SKM-1 (cell line): Measurements from ENCODE around the gene ZG16.
"Not testable (repeated sequence)": the region's sequence is repeated elsewhere in the genome, so short reads cannot be mapped to it uniquely, and the experiment has no call there.

Experiments
- DNase-seq: peaks from one replicate; lab custom pipeline; 2025; ENCODE audit not compliant: unreplicated experiment; lab: John Stamatoyannopoulos, UW

ZG16 gene

DNA sequence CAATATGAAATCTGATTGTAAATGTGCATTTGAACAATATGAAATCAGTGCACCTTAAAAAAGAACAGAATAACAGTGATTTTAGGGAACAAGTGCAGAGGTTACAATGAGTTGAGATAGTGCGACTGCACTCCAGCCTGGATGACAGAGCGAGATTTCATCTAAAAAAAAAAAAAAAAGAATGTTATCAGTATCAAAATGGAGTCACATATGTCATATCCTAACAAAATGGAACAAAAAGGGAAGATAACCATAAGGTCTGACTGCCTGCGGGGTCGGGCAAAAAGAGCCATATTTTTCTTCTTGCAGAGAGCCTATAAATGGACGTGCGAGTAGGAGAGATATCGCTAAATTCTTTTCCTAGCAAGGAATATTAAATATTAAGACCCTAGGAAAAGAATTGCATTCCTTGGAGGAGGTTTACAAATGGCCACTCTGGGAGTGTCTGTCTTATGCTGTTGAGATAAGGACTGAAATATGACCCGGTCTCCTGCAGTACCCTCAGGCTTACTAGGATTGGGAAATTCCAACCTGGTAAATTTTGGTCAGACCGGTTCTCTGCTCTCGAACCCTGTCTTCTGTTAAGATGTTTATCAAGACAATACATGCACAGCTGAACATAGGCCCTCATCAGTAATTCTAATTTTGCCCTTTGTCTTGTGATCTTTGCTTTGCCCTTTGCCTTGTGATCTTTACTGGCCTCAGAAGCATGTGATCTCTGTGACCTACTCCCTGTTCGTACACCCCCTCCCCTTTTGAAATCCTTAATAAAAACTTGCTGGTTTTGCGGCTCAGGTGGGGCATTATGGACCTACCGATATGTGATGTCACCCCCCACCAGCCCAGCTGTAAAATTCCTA is 5.3 kb downstream of the ZG16 start:
- DNase-seq: not testable (repeated sequence)

DNA sequence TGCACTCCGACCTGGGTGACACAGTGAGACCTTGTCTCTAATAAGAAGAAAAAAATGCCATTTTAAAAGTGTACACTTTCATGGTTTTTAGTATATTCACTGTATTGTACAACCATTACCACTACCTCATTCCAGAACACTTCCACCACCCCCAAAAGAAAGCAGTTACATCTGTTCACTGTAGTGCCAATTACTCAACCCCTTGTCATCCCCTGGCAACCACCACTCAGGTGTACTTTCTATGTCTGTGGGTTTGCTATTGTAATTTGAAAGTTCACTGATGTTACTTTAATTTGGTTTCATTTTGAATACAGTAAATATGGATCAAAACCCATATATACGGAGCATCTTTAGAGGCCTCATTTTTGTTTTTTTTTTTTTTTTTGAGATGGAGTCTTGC is 6.1 kb downstream of the ZG16 start:
- DNase-seq: no peak

DNA sequence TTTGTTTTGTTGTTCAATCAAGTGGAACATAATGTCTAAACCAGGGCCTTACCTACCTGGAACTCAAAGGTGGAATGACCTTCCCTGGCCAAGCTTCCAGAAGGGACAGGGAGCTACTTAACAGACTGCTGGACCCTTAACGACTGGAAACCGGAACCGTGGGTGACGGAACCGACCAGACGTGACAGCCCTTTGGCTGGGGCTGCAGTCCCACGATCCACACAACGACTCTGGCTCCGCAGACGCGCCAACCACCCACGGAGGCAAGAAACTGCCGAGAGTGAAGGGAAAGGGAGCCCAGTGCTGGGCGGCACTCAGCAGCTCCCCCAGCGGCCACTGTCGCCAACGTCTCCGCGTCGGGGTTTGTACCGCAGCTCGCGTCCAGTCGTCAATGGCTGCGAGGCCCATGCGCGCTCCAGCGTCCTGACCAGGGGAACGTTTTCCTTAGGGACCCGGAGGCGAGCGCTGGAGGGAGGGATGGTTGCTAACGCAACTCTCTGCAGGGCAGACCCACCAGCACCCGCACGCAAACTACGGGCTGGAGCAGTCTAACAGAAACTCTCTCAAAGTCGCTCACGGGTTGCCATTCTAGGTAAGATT is 6.9 kb downstream of the ZG16 start:
- DNase-seq: no peak

DNA sequence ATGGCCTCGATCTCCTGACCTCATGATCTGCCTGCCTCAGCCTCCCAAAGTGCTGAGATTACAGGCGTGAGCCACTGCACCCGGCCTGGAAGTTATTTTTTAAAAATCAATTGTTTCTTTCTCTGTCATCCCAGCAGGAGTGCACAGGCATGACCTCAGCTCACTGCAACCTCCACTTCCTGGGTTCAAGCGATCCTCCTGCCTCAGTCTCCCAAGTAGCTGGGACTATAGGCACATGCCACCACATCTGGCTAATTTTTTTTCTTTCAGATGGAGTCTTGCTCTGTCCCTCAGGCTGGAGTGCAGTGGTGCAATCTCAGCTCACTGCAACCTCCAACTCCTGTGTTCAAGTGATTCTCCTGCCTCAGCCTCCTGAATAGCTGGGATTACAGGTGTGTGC is 9.1 kb downstream of the ZG16 start:
- DNase-seq: not testable (repeated sequence)

DNA sequence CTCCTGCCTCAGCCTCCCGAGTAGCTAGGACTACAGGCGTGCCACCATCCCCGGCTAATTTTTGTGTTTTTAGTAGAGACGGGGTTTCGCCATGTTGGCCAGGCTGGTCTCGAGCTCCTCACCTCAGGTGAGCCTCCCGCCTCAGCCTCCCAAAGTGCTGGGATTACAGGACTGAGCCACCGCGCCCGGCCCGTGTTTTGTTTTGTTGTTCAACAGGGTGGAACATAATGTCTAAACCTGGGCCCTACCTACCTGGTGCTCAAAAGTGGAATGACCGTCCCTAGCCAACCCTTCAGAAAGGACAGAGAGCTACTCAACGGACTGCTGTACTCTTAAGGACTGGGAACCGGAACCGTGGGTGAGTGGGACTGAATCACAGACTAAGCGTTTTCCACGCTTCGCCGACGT is 11.7 kb downstream of the ZG16 start:
- no peak for DNase-seq

DNA sequence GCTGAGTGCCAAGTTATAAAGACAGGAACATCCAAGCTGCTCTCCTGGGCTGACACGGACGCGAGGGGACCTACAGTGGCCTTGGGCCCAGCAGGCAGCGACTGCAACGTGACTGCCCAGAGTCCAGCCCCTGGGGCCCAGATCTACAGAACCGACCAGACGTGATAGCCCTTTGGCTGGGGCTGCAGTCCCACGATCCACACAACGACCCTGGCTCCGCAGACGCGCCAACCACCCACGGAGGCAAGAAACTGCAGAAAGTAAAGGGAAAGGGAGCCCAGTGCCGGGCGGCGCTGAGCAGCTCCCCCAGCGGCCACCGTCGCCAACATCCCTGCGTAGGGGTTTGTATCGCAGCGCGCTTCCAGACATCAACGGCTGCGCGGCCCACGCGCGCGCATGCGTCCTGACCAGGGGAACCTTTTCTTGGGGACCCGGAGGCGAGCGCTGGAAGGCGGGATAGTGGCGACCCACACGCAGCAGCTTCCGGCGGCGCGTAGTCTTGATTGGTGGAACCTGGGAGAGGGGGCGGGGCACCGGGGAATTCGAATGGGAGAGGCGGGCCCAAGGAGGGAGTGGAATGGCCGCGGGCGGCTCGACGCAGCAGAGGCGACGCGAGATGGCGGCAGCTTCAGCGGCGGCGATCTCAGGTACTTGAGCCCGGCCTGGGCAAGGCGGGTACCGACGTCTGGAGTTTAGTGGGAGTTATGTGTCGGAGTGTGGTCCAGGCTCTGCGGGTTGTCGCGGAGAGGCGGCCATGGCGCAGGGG is 12.3 kb downstream of the ZG16 start, which contains the start of gene KIF22:
Gene KIF22, plus strand, starts transcription at position 569 of the 766 bp plus-strand sequence. Its CDS starts 9 bp downstream, at position 578.
- DNase-seq: peak; percentile 97

DNA sequence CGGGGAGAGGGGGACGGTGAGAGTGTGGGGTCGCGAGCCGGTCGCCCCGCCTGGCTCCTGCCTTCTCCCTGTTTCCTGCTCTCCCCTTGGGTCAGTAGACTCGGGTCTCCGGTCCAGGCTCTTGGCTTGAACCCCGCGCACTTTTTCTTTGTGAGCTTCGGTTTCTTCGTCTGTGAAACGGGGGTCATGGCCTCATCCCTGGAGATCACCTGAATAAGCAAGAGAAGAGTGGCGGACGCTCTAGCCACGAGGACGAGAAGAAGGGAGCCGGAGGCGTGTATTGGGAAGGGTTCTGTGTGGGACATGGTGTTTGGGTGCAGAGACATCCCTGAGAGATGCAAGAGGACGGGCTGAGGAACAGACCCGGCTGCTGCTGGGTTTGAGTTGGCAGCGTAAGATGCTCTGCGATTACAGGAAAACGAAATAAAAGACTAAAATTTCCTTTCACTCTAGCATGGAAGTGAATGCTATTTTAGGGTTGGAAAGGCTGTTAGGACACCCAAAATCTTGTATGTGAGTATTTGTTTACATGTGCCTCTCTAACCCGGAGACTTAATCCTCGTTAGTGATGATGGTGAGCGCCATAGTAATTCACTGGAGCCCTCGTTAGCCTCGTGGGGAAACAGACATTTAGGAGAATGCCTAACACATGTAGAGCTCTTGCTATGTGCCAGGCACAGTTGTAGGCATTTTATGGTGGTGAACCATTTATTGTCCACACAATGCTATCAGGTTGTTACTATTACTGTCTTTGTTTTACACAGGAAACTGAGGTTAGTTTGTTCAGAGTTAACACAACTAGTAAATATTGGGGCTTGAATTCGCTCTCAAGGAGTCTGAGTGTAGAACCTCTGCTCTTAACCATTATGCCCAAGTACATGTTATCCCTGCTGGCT is 13.1 kb downstream of the ZG16 start:
- no peak for DNase-seq

DNA sequence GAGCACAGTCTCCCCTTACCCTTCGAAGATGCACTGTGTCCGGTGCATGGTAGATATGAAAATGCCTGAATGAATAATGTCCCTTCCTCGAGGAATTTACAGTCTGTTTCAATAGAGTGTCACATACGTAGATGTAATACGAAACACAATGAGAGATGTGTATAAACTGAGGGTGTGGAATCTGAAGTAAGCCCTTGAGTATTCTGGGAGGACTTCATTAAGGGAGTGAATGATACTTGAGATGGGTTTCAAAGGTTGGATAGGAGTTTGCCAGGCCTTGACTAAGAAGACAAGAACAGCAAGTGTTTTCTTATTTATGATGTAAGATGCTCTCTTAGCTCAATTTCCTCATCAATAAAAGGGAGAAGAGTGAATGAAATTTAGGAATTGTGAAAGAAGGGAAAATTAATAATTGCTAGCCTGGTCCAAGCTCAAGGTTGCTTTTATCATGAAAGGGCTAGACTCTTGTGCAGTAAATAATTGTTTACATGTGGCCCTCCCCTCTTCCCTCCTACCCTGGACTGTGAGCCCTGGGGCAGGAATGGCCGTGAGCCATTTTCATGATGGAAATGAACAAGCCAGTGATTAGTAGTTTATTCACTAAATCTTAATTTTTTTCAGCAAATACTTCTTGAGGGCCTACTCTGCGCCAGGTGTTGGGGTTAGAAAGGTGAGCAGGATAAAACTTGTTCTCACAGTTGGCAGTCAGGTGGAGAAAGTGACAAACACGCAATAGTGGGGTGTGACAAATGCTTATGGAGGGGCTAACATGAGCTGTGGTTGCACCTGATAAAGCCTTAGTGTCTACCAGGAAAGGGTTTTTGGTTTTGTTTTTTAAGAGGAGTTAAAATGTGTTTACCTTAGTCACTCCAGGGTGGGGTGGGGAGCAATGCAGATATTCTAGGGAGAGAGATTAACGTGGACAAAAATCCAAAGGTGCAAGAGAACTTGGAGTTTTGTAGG is 14.1 kb downstream of the ZG16 start:
- no peak for DNase-seq

DNA sequence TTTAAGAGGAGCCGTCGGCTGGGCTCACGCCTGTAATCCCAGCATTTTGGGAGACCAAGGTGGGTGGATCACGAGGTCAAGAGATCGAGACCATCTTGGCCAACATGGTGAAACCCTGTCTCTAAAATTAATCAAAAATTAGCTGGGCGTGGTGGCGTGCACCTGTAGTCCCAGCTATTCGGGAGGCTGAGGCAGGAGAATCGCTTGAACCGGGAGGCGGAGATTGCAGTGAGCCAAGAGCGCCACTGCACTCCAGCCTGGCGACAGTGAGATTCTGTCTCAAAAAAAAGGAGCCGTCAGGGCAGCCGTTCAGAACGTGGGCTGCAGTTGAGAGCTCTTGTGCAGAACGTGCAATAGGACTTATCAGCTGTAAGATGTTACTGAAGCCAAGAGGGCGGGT is 15.1 kb downstream of the ZG16 start:
- DNase-seq: not testable (repeated sequence)

DNA sequence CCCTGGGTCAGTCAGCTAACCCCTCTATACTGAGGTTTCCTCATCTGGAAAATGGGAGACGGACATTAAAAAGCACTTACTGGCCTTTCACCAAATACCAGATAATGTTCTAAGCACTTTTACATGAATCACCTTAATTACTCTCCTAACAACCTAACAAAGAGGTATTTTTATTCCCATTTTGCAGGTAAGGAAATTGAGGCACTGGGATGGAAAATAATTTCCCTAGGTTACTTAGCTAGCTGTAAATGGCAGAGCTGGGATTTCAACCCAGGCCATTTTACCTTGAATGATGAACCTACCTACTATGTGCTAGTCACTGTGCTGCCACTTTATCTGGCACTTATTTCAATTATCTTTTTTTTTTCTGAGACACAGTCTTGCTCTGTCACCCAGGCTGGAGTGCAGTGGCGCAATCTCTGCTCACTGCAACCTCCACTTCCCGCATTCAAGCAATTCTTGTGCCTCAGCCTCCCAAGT is 16.2 kb downstream of the ZG16 start:
- no peak for DNase-seq

DNA sequence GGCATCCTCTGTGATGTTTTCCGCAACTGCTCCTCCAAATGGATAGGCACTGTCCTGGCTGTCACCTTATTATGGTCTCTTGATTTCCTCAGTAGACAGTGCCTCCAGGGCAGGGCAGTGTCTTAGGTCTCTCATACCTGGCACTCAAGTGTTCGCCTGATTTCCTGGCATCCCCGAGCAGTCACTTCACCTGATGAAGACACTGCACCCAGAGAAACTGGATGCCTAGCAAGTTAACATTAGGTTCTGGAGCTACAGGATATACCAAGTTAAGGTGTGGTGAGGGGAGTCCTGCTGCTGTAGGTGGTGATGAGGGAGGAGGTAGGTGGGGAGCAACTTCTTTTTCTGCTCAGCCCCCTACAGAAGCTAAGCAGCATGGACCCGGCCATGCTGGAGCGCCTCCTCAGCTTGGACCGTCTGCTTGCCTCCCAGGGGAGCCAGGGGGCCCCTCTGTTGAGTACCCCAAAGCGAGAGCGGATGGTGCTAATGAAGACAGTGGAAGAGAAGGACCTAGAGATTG is 24.4 kb downstream of the ZG16 start:
- DNase-seq: no peak

DNA sequence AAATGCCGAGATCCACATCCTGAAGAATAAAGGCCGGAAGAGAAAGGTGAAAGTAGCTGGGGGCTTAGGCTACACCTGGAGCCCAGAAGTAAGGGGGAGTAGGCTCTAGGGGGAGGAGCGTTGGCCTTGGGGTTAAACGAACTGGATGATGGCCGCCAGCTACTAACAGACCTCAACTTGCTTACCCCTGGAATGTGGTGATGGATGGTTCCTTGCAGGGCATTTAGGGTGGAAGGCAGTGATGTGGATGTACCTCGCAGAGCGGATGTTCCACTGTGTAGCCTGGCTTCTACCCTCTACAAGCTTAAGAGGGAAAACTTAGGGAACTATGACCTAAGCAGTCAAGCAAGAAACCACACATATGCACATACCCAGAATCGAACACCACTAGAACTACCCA is 26.0 kb downstream of the ZG16 start:
- DNase-seq: no peak

DNA sequence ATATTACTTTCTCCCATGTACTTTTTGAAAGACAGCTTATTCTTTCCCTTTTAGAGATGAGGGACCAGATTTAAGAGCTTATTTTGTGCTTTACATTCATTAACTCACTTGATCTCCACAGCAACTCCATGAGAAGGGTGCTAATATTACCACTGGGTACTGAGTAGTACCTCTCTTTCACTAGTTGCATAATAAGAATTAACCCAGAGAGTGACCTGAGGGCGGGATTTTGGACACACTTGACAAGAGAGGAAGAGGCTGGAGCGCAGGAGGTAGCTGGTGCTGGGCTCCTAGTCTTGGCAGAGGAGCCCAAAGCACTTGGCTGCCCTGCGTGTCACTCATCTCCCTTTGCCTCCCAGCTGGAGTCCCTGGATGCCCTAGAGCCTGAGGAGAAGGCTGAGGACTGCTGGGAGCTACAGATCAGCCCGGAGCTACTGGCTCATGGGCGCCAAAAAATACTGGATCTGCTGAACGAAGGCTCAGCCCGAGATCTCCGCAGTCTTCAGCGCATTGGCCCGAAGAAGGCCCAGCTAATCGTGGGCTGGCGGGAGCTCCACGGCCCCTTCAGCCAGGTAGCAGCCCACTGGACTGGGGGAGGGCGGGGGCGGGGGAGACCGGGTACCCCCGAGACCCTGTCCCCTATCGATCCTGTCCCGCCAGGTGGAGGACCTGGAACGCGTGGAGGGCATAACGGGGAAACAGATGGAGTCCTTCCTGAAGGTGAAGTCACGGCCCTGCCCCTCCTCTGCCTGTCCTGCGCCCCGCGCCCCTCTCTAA is 26.6 kb downstream of the ZG16 start:
- peak; percentile 49 for DNase-seq

DNA sequence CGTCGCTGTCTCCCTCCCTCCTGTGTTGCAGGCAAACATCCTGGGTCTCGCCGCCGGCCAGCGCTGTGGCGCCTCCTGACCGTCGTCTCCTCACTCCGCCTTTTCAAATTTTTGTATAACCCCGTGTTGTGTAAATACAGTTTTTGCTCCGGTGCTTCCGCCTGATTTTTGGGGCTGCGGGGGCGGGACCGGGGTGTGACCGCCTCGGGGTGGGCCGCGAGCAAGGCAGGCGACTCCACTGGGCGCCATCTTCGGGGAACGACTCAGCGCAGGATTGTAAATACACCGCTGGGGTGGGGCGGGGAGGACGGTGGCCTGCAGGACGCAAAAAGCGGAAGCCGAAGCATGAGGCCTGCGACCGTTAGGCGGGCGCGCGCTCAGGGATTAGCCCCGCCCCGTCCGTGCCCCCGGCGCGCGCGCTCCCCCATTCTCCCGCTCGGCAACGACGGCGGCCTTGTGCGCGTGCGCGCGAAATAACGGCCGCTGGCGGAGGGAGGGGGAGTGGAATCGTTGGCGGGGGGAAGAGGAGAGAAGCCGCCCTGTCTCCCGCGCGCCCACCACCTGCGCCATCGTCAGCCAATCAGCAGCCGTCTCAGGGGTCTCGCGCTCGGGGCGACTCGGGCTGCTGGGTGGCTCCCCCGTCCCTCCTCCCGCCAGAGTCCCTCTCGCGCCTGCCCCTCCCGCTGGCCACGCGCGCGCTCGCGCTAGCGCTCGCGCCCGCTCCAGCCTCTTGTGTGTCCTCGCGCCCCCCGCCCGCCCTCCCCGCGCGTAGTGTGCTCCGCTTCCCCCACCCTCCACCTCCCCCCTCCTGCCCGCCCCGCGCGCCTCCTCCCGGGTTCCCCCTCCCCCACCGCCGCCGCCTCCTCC is 27.4 kb downstream of the ZG16 start:
- DNase-seq: peak; percentile 88

DNA sequence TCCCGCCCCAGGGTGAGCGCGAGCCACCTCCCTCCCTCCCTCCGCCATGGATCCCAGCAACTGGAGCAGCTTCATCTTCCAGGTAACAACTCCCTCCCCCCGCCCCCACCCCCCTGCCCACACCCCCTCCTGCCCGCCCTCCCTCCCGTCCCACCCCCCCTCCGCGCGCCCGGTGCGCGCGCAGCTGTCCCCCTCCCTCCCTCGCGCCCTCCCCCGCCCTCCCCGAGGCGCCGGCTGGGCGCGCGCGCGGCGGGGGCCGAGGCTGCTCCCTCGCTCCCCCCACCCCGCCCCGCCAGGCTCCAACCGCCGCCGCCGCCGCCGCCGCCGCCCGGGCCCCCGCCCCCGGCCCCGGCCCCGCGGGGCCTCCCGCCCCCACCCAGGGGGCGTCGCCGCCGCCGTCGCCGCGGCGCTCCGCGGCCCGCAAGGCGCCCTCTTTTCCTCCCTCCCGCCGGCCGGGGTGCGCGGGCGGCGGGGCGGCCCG is 28.1 kb downstream of the ZG16 start, which contains the start of gene MAZ:
Gene MAZ, plus strand, starts transcription at position 431 of the 481 bp plus-strand sequence. CDS start 173 bp downstream, outside the sequence.
- peak; percentile 68 for DNase-seq

DNA sequence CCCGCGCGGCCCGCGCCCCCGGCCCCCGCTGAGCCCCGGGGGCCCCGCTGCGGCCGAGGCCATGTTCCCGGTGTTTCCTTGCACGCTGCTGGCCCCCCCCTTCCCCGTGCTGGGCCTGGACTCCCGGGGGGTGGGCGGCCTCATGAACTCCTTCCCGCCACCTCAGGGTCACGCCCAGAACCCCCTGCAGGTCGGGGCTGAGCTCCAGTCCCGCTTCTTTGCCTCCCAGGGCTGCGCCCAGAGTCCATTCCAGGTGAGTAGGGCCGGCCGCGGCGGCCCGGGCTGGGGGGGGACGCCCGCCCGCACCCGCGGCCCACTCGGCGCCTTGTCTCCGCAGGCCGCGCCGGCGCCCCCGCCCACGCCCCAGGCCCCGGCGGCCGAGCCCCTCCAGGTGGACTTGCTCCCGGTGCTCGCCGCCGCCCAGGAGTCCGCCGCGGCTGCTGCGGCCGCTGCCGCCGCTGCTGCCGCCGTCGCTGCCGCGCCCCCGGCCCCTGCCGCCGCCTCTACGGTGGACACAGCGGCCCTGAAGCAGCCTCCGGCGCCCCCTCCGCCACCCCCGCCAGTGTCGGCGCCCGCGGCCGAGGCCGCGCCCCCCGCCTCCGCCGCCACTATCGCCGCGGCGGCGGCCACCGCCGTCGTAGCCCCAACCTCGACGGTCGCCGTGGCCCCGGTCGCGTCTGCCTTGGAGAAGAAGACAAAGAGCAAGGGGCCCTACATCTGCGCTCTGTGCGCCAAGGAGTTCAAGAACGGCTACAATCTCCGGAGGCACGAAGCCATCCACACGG is 28.8 kb downstream of the ZG16 start:
- peak; percentile 27 for DNase-seq
